GM21717 (cell line): Measurements from ENCODE around the gene SPACA5B.
"Not testable (repeated sequence)": the region's sequence is repeated elsewhere in the genome, so short reads cannot be mapped to it uniquely, and the experiment has no call there.

Experiments
- ATAC-seq: cut with Tn5 transposase; IDR thresholded peaks from one replicate; pipeline ENCODE4 v1.9.1; 2021; ENCODE audit warnings: mild to moderate bottlenecking, moderate library complexity; ENCODE audit not compliant: unreplicated experiment

The SPACA5B gene

DNA sequence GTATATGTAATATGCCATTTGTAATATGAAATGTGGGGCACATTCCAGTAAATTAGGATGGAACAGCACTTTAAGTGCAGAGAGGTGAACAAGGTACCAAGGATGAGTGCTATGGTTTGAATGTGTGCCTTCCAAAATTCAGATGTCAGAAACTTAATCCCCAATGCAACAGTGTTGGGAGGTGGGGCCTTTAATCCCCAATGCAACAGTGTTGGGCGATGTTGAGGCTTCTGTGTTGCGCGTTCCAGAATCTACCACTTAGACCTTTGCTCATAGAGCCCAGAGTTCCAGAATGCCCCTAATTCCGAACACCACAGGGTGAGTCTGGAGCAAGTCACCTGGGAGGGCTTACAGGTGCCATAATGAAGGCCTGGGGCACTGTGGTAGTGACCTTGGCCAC, at the start of gene SPACA5B:
TSS of gene SPACA5B (plus strand) at position 301 of the 400 bp plus-strand sequence. CDS start at position 363, 62 bp downstream.
- not testable (repeated sequence) for ATAC-seq

DNA sequence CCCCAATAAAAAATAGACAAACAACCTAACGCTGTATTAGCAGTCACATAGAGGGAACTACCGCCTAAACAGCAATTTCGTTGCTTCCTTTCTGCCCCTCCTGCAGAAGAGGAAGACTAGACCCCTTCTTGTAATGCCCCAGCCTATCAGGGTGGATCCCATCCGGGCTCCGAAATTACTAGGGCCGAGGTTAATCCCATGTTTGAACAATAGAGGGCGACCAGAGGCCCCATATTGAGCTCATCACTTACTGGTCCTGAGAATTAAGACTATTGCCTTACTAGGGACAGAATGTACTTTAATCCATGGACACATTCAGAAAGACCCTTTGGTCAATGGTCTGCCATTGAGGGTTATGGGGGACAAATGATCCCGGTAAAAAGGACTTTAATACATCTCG, 47.2 kb upstream of the SPACA5B start:
- no peak for ATAC-seq

DNA sequence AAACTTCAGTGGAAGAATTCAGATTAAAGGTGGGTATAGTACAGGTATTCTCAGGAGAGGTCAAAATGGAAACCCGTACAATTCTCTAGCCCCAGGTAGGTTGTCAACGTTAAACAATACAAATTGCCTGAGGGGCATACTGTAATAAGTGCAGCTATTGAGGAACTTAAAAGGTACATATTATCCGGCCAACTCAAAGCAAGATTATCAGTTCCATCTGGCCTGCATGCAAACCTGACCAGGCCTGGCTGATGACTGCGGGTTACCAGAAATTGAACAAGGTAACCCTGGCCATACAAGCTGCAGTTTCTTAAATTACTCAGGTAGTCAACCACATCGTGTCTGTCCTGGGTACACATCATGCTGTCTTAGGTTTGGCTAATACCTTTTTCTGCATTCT, 46.7 kb upstream of the SPACA5B start:
- ATAC-seq = no peak

DNA sequence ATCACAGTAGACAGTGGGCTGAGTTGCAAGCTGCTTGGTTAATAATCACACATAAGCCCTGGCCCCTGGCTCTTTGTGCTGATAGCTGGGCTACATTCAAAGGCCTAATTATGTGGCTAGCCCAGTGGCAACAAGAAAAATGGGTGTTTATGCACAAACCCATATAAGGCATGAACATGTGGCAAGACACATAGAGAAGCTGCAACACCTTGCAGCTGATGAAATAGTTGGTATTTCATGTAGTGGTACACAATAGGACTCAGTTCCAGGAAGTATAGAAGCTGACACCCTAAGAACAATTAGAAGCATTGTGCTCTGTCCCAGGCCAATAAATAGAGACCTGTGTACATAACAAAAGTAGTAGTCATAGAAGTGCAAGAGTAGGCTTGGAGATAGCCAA, 44.3 kb upstream of the SPACA5B start:
- ATAC-seq = no peak

DNA sequence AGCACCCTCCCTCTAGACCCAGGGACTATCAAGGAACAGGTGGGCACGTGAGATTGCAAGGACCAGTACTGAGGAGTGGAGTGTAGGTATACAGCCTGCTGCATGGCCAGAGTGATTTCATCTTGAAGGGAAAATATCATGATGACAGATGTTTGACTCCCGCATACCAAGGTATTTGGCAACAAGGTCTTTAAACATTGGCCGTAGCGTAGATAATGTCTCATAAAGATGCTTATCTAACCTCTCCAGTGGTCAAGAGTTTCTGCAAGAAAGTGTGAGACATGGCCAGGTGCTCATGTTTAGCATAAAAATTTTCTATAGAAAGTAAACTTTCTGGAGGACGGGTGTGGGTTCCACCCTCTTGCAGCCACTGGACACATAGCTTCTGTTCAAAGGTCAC, 40.3 kb upstream of the SPACA5B start:
- ATAC-seq = no peak

DNA sequence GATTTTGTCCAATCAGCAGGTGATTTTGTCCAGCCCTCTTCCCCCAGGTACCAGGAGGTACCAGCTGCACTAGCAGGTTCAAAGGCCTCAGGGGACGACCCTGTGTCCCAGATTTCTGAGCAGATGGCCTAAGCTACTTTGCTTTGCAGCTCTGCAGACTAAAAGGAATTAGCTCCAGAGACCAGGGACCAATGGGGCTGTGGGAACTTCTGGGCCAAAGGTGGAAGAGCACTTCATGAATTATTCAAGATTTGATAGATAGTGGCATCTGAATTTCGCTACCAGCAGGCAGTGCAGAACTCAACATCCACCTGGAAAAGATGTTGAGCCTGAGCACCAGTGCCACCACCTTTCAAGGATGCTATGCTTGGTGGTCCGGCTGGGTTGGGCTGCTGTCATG, 37.9 kb upstream of the SPACA5B start:
- not testable (repeated sequence) for ATAC-seq

DNA sequence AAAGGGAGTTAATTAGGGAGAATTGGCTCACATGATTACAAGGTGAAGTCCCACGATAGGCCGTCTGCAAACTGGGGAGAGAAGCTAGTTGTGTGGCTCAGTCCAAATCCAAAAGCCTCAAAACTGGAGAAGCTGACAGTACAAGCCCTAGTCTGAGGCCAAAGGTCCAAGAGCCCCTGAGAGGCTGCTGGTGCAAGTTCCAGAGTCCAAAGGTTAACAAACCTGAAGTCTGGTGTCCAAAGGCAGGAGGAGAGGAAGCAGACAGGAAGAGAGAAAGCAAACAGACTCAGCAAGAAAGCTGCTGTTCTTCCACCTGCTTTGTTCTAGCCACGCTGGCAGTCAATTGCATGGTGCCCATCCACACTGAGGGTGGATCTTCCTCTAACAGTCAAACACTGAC, 29.0 kb upstream of the SPACA5B start:
- ATAC-seq = no peak

DNA sequence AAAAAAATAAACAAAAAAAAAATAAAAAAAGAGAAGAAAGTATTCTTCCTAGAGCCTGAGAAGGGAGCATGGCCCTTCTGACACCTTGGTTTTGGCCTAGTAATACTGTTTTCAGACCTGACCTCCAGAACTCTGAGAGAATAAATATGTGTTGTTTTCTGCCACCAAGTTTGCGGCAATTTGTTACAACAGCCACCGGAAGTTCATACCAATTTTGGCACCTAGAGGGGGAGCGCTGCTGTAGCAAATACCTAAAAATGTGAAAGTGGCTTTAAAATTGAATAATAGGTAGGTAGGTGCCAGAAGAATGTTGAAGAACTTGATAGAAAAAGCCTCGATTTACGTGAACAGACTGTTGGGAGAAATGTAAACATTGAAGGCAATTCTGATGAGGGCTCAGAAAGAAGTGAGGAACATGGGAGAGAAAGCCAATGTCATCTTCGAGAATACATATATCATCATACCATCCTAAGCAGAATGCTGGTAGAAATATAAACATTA, 27.5 kb upstream of the SPACA5B start:
- no peak for ATAC-seq

DNA sequence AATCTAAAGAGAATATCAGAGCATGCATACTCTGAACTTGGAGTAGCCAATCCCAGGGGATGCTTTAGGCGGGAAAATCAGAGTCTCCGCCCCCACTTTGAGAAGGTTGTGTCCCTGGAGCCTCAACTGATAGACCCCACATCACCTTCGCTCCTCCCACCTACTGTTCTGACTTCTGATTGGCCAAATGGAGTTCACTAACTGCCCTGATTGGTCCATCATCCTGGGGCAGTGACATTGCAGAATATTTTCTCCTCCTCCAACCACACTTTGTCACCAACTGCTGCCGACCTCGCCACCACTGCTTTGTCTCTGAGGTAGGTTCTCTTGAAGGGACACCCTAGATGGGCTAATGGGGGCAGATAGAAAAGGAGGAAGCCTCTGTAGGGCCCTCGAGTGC, 22.7 kb upstream of the SPACA5B start:
- no peak for ATAC-seq

DNA sequence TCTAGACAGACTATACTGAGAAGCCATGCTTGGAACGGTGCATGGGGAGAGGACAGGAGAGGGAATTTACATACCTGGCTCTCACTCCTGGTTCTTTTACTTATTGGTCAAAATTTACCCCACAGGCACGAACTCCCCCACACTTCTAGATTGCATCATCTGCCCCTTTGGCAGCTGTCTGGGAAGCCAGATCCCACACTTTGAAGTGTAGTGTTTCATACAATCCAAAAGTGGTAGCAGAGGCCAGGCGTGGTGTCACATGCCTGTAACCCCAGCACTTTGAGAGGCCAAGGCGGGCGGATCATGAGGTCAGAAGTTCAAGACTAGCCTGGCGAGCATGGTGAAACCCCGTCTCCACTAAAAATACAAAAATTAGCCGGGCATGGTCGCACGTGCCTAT, 5.1 kb upstream of the SPACA5B start:
- not testable (repeated sequence) for ATAC-seq

DNA sequence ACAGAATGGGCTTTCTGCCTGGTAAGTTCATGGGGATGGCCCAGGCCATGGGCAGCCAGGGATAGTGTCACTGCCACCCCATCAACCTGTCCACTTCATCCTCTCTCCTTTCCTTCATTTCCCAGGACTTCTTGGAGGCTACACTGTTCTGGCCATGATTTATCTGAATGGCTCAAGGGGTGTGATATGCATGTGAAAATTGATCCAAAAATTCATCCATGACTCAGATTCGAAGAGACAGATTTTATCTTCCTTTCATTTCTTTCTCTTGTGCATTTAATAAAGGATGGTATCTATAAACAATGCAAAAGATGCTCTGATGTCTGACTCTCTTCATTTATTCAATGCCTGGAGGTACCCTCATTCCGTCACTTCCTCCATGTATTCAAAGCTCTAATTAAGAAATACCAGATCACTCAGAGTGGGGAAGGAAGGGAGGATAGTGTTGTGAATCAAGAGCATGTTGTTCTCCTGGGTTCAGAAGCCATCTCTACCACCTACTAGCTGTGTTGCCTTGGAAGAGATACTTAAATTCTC, 1.9 kb downstream of the SPACA5B start:
- ATAC-seq = not testable (repeated sequence)

DNA sequence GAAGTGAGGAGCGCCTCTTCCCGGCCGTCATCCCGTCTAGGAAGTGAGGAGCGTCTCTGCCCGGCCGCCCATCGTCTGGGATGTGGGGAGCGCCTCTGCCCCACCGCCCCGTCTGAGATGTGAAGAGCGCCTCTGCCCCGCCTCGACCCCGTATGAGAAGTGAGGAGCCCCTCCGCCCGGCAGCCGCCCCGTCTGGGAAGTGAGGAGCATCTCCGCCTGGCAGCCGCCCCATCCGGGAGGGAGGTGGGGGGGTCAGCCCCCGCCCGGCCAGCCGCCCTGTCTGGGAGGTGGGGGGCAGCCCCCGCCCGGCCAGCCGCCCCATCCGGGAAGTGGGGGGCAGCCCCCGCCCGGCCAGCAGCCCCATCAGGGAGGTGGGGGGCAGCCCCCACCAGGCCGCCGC, 8.7 kb downstream of the SPACA5B start:
- not testable (repeated sequence) for ATAC-seq

DNA sequence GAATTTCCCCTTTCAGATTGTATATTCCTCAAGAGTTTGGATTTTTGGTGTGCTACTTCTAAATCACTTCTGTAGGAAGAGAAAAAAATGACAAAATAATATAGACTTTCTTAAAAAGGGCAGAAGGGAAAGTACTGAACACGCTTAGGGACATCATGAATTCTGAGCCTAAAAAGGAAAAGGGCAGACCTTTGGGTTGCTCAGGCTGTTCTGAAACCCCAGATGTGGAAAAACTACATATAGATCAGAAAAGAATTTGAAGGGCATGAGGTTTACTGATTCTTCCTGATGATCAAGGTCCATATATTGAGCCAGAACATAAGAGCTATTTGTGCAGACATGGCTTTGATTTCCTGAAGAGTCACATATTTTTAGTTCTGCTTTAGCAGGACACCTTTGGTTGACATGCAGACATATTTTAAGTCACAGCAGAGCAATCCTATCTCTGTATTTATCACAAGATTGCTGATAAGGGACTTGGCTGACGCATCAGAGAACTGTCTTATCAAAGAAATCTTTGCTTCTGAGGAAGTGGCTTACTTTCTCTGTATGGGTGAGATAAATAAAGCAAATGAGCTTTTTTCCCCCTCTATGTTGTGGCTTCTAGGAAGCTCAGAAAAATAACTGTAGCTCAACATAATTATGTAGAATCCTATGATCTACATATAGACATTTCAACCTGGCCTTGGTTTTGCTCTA, 11.5 kb downstream of the SPACA5B start:
- not testable (repeated sequence) for ATAC-seq

DNA sequence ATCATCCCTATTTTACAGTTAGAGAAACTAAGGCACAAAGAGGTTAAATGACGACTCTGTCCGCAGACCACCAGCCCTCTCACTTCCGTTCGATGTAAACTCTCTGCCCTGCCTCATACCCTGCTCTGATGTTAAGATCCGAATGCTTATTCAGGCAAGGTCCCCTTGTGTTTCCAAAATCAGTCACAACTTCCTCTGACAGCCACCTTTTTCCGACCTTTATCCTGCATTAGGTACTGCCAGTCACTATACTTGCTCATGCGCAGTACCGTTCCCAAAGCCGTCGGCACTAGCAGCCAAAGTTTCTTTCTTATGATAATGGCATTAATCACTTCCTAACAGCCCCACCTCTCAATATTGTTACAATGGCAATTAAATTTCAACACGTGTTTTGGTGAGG, 12.3 kb downstream of the SPACA5B start:
- ATAC-seq = not testable (repeated sequence)

DNA sequence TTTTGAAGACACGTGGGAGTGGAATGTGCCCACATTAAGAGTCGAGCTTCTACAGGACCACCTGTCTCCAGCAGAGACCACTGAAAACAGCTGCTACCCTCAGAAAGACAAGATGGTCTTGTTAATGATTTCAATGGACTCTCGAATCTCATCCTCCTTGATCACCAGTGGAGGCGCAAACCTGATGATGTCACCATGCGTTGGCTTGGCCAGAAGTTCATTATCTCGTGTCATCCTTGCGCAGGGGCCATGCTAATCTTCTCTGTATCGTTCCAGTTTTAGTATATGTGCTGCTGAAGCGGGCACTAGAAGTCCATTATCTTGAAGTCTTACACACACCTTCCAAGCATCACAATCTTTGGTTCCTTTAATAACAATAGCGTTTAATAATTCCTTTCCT, 23.3 kb downstream of the SPACA5B start:
- ATAC-seq = no peak

DNA sequence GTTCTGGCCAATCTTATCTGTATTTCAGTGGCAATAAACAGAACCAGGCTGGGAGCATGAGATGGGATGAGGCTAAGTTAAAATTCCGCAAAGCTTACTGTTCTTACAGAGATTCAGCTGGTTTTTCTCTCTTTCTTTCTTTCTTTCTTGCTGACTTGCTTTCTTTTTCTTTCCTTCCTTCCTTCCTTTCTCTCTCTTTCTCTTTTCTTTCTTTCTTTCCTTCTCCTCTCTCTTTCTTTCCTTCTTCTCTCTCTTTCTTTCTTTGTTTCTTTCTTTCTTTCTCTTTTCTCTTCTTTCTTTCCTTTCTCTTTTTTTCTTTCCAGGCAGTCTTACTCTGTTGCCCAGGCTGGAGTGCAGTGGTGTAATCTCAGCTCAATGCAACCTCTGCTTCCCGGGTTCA, 24.4 kb downstream of the SPACA5B start:
- ATAC-seq = no peak

DNA sequence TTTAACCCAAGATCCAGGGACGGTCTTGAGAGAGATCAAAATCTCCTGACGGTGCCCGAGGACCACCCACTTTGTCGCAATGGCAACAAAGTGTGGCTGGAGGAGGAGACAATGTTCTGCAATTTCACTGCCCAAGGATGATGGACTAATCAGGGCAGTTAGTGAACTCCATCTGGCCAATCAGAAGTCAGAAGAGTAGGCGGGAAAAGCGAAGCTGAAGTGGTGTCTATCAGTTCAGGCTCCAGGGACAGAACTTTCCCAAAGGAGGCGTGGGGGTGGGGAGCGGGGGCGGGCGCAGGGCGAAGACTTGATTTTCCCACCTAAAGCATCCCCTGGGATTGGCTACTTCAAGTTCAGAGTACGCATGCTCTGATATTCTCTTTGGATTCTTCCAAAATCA, 25.6 kb downstream of the SPACA5B start:
- ATAC-seq = no peak

DNA sequence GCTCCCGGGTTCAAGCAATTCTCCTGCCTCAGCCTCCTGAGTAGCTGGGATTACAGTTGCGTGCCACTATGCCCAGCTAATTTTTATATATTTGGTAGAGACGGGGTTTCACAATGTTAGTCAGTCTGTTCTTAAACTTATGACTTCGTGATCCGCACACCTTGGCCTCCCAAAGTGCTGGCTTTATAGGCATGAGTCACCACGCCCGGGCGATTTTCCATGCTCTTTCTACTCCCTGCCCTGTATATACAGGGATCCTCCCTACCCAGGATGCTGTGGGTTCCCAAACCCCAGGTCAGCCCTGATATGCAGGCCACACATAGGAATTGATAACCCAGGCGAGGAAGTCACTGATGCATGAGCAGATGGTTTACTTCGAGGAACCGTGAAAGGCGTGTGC, 34.8 kb downstream of the SPACA5B start:
- no peak for ATAC-seq

DNA sequence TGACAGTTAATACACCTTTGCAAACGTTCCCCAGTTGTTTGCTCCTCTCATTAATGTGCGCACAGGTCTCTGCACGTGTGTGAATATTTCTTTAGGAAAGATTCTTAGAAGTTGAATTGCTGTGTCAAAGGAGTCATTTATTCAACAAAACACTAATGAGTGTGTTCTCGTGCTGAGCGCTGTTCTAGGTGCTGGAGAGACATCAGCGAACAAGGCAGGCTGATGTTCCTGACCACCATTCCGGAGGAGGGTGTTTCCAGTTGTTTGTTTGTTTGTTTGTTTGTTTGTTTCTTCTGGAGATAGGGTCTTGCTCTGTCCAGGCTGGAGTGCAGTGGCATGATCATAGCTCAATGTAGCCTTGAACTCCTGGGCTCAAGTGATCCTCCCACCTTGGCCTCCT, 35.9 kb downstream of the SPACA5B start:
- not testable (repeated sequence) for ATAC-seq

DNA sequence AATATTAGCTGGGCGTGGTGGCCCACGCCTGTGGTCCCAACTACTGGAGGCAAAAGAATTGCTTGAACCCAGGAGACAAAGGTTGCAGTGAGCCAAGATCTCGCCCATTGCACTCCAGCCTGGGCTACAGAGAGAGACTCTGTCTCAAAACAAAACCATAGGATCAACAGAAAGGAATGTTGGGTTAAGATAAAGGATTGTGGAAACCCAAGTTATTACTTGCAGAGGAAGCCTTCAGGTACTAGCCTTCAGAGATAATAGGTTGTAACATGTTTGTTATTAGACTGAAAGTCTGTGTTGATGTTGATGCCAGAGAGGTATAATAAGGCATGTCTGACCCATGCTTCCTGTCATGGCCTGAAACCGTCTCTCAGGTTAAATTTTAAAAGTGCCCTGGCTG, 49.3 kb downstream of the SPACA5B start:
- no peak for ATAC-seq

DNA sequence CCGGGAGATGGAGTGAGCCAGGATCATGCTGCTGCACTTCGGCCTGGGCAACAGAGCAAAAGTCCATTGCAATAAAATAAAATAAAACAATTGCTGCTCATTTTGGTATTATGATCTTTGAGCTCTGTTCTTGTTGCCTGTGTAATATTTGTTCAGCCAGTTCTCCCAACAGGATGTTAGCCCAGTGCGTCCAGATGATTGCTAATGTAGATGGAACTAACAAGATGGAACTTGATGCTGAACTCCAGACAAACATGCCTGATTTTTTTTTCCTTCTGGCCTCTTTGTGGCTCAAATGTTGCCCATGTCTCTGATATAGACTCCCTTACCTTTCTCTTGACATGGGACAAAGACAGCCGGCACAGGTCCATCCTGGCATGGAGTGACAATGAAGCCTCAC, 50.4 kb downstream of the SPACA5B start:
- no peak for ATAC-seq

DNA sequence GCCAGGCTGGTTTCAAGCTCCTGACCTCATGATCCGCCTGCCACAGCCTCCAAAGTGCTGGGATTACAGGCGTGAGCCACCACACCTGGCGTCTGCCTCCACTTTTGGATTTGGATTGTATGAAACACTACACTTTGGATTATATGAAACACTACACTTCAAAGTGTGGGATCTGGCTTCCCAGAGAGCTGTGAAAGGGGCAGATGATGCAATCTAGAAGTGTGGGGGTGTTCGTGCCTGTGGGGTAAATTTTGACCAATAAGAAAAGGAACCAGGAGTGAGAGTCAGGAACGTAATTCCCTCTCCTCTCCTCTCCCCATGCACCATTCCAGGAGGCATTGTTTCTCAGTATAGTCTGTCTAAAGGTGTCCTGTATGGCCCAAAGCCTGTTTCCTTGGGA, 51.5 kb downstream of the SPACA5B start:
- ATAC-seq = not testable (repeated sequence)
